Measurements from ENCODE around the gene HMCN2.

- no peak for TF ChIP-seq EP300 (IDR thresholded peaks at IDR 0.05)
- no peak for TF ChIP-seq MAZ (IDR thresholded peaks at IDR 0.05; ENCODE audit: borderline replicate concordance, low read depth, low read length)
Observed at GRCh38 chr9:130225071-130225470, 40.5 kb upstream of the HMCN2 start.
